ENCODE data around the gene ANKZF1.
A peak's percentile ranks its signal among the peaks of the same experiment; 100 is the strongest.

ANKZF1 gene

DNA sequence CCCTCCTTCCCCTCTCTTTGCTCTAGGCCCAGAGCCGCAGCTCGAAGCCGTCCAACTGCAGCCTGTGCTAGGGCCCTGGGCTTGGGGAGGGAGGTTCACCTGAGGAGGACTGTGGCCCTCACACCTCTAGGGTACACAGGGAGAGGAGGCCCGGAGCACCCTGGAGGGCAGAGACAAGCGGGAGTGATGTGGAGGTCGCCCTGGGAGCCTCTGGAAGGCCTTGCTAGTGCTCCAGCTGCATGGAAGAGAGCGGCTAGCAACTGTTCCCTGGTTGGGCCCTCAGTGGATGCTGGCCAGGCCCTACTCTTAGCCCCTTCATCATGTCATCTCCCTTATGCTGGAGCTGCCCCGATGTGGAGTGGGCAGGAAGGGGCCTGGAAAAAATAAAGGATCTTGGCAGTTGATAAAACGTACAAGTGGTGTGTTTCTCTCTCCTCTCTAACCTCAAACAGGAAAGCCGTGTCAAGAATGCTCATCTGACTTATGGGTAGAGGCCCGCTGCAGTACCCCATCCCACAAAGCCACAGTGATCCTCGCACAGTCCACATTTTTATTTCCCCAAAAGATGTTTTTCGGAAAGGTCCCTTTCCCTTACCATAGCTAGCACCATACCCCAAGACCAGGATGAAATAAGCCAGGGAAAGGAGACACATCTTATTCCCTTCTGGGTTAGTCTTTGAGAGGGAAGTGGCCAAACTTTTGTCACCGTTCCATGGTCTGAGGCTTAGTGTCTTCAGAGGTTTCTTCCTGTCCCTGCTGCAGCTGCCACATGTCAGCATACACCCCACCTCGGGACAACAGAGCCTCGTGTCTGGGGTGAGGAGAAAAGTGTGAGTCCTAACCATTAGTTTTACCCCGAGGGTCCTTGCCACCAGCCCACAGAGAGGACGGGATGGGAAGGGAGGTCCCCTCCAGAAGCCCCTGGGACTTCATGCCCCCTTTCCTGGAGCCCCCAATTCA is 20.1 kb upstream of the ANKZF1 start:
- no peak for DNase-seq

DNA sequence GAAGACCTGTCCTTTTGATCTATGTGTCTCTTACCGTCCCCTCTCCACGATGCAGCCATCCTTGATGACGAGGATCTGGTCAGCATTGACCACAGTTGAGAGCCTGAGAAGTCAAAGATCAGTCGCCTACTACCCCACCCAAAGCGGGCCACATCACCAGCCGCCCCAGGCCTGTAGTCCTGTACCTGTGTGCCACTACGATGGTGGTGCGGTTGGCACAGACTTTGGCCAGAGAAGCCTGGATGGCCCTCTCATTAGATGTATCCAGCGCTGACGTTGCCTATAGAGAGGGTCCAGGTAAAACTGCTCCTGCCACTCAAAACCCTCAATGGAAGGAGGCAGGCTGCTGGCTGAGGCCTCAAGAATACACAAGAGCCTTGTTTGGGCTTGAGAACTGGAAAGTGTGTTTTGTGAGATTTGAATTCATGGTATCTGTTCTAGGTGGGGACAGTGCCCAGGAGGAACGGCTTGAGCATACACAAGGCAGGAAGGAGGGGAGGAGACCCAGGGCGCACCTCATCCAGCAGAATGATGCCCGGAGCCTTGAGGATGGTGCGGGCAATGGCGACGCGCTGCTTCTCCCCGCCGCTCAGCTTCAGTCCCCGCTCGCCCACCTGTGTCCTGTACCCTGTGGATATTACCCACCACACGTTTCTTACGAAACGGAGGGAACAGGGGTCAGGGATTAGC is 19.3 kb upstream of the ANKZF1 start:
- no peak for DNase-seq

DNA sequence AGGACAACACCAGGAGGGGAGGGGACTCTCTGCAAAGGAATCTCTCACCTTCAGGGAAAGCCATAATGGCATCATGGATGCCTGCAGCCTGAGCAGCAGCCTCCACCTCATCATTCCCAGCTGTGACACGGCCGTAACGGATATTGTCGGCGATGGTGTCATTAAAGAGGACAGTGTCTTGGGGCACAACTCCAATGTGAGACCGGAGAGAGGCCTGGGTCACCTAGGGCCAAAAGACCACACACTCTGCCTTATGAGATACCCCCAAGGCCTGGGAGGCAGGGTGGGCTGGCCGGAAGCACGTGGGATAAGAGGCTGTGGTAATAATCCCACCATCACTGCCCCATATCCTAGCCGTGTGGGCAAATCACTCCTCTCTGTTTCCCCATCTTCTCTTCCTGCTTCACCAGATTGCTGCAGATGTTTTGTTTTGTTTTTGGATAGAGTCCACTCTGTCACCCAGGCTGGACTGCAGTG is 18.7 kb upstream of the ANKZF1 start:
- no peak for DNase-seq

- no peak for DNase-seq
Observed at GRCh38 chr2:219213026-219213415, 16.6 kb upstream of the ANKZF1 start.

DNA sequence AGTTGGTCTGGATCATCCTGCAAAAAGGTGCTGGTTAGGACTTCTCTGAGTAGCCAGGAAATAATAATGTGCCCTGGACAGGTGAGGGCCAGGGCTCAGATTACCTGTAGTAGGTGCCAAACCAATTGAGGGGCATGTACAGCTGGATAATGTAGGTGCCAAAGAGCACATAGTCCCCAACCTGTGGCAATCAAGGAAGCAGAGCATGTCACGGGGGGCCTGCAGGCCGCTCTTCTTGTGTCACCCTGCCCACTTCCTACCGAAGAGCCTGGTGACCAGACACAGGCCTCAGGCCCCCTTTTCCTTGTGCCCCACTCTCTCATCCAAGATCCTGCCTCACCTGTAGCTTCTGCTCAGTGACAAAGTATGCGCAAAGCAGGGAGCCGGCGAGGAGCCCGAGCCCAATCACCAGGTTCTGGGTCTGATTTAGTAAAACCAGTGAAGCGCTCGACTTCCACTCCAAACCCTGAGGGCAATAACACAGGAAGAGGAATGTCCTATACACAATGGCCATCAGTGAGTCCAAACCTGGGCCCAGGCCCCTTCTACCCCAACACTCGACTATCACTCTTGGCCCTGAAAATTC is 16.0 kb upstream of the ANKZF1 start:
- DNase-seq: no peak

DNA sequence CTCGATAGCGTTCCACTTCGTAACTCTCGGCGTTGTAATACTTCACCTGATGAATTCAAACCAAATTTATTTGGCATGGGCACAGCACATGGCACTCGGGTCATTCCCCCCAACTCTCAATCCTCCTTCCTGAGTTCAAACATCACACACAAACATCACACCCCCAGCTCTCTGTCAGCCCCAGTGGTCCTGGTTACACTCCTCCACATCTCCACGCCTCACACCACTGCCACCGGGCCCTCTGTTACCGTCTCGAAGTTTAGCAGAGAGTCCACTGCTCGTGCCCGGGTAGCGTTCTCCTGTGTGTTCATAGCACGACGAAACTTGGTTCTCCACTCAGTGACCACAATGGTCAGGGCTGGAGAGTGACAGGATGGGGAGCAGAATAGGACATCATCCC is 15.5 kb upstream of the ANKZF1 start:
- DNase-seq: no peak

GRCh38 chr2:219214786-219215185 is 14.8 kb upstream of the ANKZF1 start:
- DNase-seq: no peak

DNA sequence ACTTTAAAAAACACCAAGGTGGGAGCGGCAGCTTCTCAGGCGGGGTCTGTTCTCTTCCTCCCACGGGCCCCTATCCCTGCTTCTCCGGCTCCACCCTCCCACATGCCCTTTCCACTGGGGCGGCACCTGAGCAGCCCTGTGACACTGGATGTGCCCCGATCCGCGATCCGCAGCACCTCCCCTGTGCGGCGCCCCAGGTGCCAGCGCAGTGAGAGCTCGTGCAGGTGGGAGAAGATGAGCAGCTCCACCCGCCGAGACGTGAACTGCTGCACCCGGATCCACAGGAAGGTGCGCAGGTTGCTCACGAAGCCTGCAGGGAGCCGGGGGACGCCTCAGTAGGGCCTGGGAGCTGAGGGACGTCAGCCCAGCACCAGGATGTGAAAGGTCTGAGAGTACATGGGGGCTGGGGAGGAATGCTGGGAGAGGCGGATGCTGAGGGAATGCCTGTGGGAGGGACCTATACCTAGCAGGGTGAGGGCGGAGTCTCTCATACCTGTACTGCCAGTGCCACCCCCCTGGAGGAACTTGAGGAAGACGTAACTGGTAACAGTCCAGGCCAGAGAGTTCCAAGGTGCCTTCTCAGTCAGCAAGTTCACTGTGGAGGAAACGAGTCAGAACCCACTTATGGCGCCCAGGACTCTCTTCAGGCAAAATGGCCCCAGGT is 13.6 kb upstream of the ANKZF1 start:
- DNase-seq: no peak

- no peak for DNase-seq
Observed at GRCh38 chr2:219216535-219216915, 13.1 kb upstream of the ANKZF1 start.

GRCh38 chr2:219218217-219218731 is 11.3 kb upstream of the ANKZF1 start:
- peak; percentile 41 for DNase-seq

DNA sequence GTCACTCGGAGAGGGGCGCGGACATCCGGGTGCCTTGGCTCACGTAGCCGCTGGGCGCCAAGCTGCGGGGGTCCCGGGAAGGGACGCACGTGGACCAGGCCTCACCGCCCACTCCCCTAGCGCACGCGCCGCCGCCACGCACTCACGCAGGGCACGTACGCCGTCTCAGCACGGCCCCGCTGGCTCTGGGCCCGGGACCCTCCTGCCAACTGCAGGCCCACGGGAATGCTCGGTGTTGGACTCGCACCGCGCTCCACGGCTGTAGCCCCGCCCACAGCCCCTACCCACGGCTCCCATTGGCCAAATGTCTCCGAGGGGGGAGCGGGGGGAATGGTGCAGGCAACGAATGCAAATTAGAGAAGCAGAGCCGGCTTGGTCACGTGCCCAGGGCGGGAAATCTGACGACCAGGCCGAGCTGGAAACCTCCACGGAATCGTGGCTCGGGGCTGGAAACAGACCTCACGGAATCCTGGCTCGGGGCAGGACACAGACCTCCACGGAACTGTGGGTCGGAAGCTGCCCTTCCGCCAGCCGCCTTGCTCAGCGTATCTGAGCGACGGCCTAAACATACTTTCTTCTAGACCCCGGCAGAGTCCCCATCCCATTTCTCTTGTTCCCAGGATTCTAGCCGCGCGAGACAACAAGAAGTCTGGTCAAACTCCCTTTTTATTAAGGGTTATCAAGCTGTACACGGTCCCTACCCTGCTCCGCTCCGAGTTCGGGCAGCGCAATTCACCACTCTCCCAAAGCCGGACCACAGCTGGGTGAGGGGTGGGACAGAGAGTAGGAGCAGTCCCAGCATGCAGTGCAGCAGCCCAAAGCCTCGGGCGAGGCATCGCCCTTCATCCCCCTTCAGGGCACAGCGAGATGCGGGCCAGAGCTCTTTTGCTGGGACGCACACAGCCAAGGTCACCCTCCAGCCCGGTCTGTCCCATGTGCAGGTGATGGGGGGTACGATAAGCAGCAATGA is 10.6 kb upstream of the ANKZF1 start, which contains the start of gene ABCB6:
Gene ABCB6, minus strand, starts transcription at position 227 of the 970 bp plus-strand sequence. CDS start 285 bp downstream, outside the sequence.
- peak; percentile 77 for DNase-seq

DNA sequence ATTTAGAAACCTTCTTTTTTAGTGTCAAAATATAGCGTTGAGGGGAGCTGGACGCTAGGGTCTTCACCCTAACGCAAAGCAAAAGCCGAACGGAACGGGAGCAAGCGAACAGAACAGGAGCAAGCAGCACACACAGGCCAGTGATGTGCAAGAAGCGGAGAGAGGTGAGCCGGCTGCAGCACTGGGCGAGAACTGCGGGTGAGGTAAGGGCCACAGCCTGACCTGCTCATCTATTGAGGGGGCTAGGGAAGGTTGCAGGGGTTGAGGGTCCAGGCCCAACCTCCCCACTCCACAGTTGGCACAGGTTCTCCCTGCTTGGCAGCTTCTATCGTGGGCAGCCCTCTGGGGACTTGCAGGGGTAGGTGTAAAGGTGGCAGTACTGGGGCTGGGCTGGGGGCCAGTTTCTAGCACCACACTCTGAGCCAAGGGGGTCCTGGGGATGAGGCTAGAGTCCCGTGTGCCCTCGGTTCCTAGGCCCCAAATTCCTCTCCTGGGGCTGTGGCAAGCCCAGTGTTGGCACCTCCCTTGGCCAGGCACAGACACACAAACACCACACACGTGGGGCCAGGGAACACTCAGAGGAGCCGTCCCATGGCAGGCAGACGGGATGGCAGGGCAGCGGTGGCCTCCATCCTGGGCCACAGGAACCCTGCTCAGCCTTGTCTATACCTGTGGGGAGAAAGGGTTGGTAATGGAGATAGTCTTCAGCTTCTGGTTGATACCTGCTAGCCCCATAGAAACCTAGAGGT is 9.6 kb upstream of the ANKZF1 start:
- DNase-seq: no peak

GRCh38 chr2:219220652-219221402 is 8.8 kb upstream of the ANKZF1 start:
- no peak for DNase-seq

GRCh38 chr2:219221957-219222518 is 7.6 kb upstream of the ANKZF1 start:
- DNase-seq: no peak

GRCh38 chr2:219223831-219224610 is 5.6 kb upstream of the ANKZF1 start:
- DNase-seq: no peak

- no peak for DNase-seq
Observed at GRCh38 chr2:219225350-219225749, 4.3 kb upstream of the ANKZF1 start.

GRCh38 chr2:219228041-219228910 is 1.3 kb upstream of the ANKZF1 start:
- no peak for DNase-seq

DNA sequence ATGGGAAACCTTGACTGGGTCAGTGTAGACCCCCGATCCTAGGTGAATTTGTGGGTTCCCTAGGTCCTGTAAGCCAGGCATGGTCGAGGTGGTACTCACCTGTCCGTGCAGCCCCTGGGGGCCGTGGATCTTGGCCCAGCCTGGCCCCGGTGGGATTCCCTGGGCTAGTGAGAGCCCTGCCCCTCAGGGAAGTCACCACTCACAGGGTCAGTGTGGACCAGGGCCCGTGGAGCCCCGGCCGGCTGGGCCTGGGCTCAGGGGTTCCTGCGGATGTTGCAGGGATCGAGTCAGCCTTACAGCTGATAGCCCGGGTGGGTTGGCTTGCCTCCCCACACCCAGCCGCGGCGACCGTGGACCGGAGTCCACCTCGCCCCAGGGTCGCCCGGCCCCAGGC is 698 bp upstream of the ANKZF1 start:
- no peak for DNase-seq

Measured in SHP77 treated with DMSO at 0.1 percent for 48 hours (cell line).